ENCODE measurements around the gene IRS1. TPM values are rescaled to one million over a fixed set of nuclear protein-coding genes. Genes with fewer than 3 reads are reported as not detected.

The IRS1 gene
- total and polyA plus RNA-seq, 2 donors from 2014 or later, result 4.5 to 13.4 TPM

GRCh38 chr2:226798422-226799210, 1.0 kb downstream of the IRS1 start:
- Histone ChIP-seq H3K36me3 (ENCODE audit: control insufficient read depth in 2 of 3, insufficient read depth in 3 of 3, low read length in 3 of 3) (no peaks in the 10 kb centered on the region), H3K27me3 (ENCODE audit: control insufficient read depth, insufficient read depth, low read length) (no peaks in the 10 kb centered on the region), H3K4me1 (ENCODE audit: control insufficient read depth in 2 of 3, insufficient read depth in 2 of 3, low read depth in 1 of 3, low read length in 3 of 3) (peaks cover 0 to 26% (median 10%) of the 10 kb centered on the region in 3 donors), H3K9me3 (ENCODE audit: control insufficient read depth in 2 of 3, insufficient read depth in 1 of 3, low read length in 3 of 3) (no peaks in the 10 kb centered on the region), H3K9ac (ENCODE audit: low read length in 3 of 3) (peak overlapping the region; percentile 27 to 80 (median 41)), H3K27ac (ENCODE audit: low read depth in 2 of 2, low read length in 2 of 2) (peak overlapping the region; percentile 88 to 93), H3K4me3 (ENCODE audit: low read length in 3 of 3) (peak overlapping the region; percentile 62 to 78 (median 76))
- TF ChIP-seq CTCF (IDR thresholded peaks at IDR 0.05; ENCODE audit: borderline replicate concordance, extremely low read depth, insufficient read depth), result peak; percentile 17
- intact Hi-C loops (cut with DNase I), result loop anchor here (10.0 kb wide), 1 partner anchor 144 kb away; no protein-coding TSS in a partner anchor
- peak; percentile 72 to 85 (median 83) for DNase-seq
- FAIRE-seq, result no peak

GRCh38 chr2:226797989-226798421, 1.6 kb downstream of the IRS1 start:
- Histone ChIP-seq H3K4me3 (ENCODE audit: low read length in 3 of 3) (peak overlapping the region; percentile 44 to 78 (median 76)), H3K9ac (ENCODE audit: low read length in 3 of 3) (peak overlapping the region in 2 of 3 donors; percentile 27 to 80), H3K9me3 (ENCODE audit: control insufficient read depth in 2 of 3, insufficient read depth in 1 of 3, low read length in 3 of 3) (no peaks in the 10 kb centered on the region), H3K27me3 (ENCODE audit: control insufficient read depth, insufficient read depth, low read length) (no peaks in the 10 kb centered on the region), H3K27ac (ENCODE audit: low read depth in 2 of 2, low read length in 2 of 2) (peak overlapping the region; percentile 26 to 93), H3K36me3 (ENCODE audit: control insufficient read depth in 2 of 3, insufficient read depth in 3 of 3, low read length in 3 of 3) (no peaks in the 10 kb centered on the region), H3K4me1 (ENCODE audit: control insufficient read depth in 2 of 3, insufficient read depth in 2 of 3, low read depth in 1 of 3, low read length in 3 of 3) (peaks cover 0 to 26% (median 10%) of the 10 kb centered on the region in 3 donors)
- intact Hi-C loops (cut with DNase I), result loop anchor here (10.0 kb wide), 1 partner anchor 143 kb away; no protein-coding TSS in a partner anchor
- DNase-seq, result peak in 2 of 5 donors; percentile 59 to 77
- no peak for FAIRE-seq
- TF ChIP-seq CTCF (IDR thresholded peaks at IDR 0.05; ENCODE audit: borderline replicate concordance, extremely low read depth, insufficient read depth), result no peak

- no peak for TF ChIP-seq CTCF (IDR thresholded peaks at IDR 0.05; ENCODE audit: borderline replicate concordance, extremely low read depth, insufficient read depth)
- Histone ChIP-seq H3K36me3 (ENCODE audit: control insufficient read depth in 2 of 3, insufficient read depth in 3 of 3, low read length in 3 of 3) (no peaks in the 10 kb centered on the region), H3K27me3 (ENCODE audit: control insufficient read depth, insufficient read depth, low read length) (no peaks in the 10 kb centered on the region), H3K9me3 (ENCODE audit: control insufficient read depth in 2 of 3, insufficient read depth in 1 of 3, low read length in 3 of 3) (no peaks in the 10 kb centered on the region), H3K9ac (ENCODE audit: low read length in 3 of 3) (no peak overlapping the region), H3K4me3 (ENCODE audit: low read length in 3 of 3) (peak overlapping the region in 2 of 3 donors; percentile 76 to 78), H3K27ac (ENCODE audit: low read depth in 2 of 2, low read length in 2 of 2) (peak overlapping the region; percentile 23 to 33), H3K4me1 (ENCODE audit: control insufficient read depth in 2 of 3, insufficient read depth in 2 of 3, low read depth in 1 of 3, low read length in 3 of 3) (peaks cover 0 to 26% (median 13%) of the 10 kb centered on the region in 3 donors)
- DNase-seq (peak in 2 of 5 donors; percentile 59 to 78), FAIRE-seq (no peak)
- intact Hi-C loops (cut with DNase I), result loop anchor here (10.0 kb wide), 1 partner anchor 143 kb away; no protein-coding TSS in a partner anchor
Measured at GRCh38 chr2:226797289-226797988, 2.2 kb downstream of the IRS1 start.
